Neural cell (in vitro differentiated cells): ENCODE measurements around the gene ATG14. TPM values are rescaled to one million over a fixed set of nuclear protein-coding genes. Genes with fewer than 3 reads are reported as not detected.

Source experiments
- H2AFZ ChIP-seq: fragments of 200-600, 300-800 bp; sonication (generic), shearing (Covaris generic); 2 replicates; pipeline ENCODE4 v1.6.0; 2014; ENCODE audit warnings: low read depth, mild to moderate bottlenecking, antibody characterized with exemption, low read length, moderate library complexity
- H3F3A ChIP-seq: fragments of 200-600 bp; shearing (Covaris generic); 2 replicates; pipeline ENCODE4 v1.6.1; 2016; ENCODE audit warnings: mild to moderate bottlenecking, moderate library complexity, mixed read lengths, antibody characterized with exemption, low read length; ENCODE audit not compliant: insufficient read depth, poor library complexity, severe bottlenecking
- H3K27ac ChIP-seq: fragments of 200-600, 300-800 bp; sonication (generic), shearing (Covaris generic); 2 replicates; pipeline ENCODE4 v1.5.1; 2014; ENCODE audit warnings: mild to moderate bottlenecking, low read length, moderate library complexity
- H3K27me3 ChIP-seq: fragments of 300-800, 200-600 bp; sonication (generic), shearing (Covaris generic); 2 replicates; pipeline ENCODE4 v1.6.0; 2014; ENCODE audit warnings: mild to moderate bottlenecking, low read depth, low read length, moderate library complexity; ENCODE audit not compliant: insufficient read depth
- H3K36me3 ChIP-seq: fragments of 300-800, 200-600 bp; sonication (generic), shearing (Covaris generic); 2 replicates; pipeline ENCODE4 v1.5.1; 2014; ENCODE audit warnings: mild to moderate bottlenecking, antibody characterized with exemption, low read length, moderate library complexity; ENCODE audit not compliant: insufficient read depth
- H3K4me2 ChIP-seq: fragments of 300-800, 200-600 bp; sonication (generic), shearing (Covaris generic); 2 replicates; pipeline ENCODE4 v1.6.0; 2014; ENCODE audit warnings: mild to moderate bottlenecking, low read length
- H3K4me3 ChIP-seq: fragments of 300-800, 200-600 bp; sonication (generic), shearing (Covaris generic); 2 replicates; pipeline ENCODE4 v1.5.1; 2014; ENCODE audit warnings: mild to moderate bottlenecking, low read length, moderate library complexity
- H3K79me2 ChIP-seq: fragments of 200-600 bp; shearing (Covaris generic); replicated peaks from 2 replicates; pipeline ENCODE4 v1.6.0; 2014; ENCODE audit warnings: mild to moderate bottlenecking, low read length, moderate library complexity; ENCODE audit not compliant: insufficient read depth
- H3K9ac ChIP-seq: fragments of 300-800, 200-600 bp; sonication (generic), shearing (Covaris generic); 2 replicates; pipeline ENCODE4 v1.6.1; 2016; ENCODE audit warnings: mild to moderate bottlenecking, low read length, mixed read lengths
- H3K9me2 ChIP-seq: fragments of 200-600 bp; shearing (Covaris generic); 2 replicates; pipeline ENCODE4 v1.6.1; 2016; ENCODE audit warnings: mild to moderate bottlenecking, low read length, mixed read lengths; ENCODE audit not compliant: insufficient read depth
- H3K9me3 ChIP-seq: fragments of 200-600, 300-800 bp; sonication (generic), shearing (Covaris generic); 2 replicates; pipeline ENCODE4 v1.6.1; 2016; ENCODE audit warnings: mild to moderate bottlenecking, mixed run types, low read length, moderate library complexity, mixed read lengths
- H4K20me1 ChIP-seq: fragments of 200-600 bp; shearing (Covaris generic); 2 replicates; pipeline ENCODE4 v1.6.1; 2016; ENCODE audit warnings: mild to moderate bottlenecking, mixed run types; ENCODE audit not compliant: insufficient read depth
- EP300 ChIP-seq: fragments of 450-650 bp; conservative IDR thresholded peaks from 2 replicates; pipeline ENCODE4 v1.6.1; 2014; ENCODE audit warnings: antibody characterized with exemption, mild to moderate bottlenecking, moderate library complexity; ENCODE audit not compliant: poor library complexity, severe bottlenecking
- EZH2 ChIP-seq: fragments of 200-600, 300-800 bp; shearing (Covaris generic), sonication (generic); IDR thresholded peaks from 2 replicates; pipeline ENCODE4 v1.6.1; 2014; ENCODE audit warnings: antibody characterized with exemption, low read length, borderline replicate concordance, mild to moderate bottlenecking; ENCODE audit not compliant: insufficient read depth, poor library complexity, severe bottlenecking
- MXI1 ChIP-seq: fragments of 450-650 bp; conservative IDR thresholded peaks from 2 replicates; pipeline ENCODE4 v1.6.1; 2014; ENCODE audit warnings: antibody characterized with exemption, mild to moderate bottlenecking; ENCODE audit not compliant: poor library complexity, severe bottlenecking
- POLR2AphosphoS5 ChIP-seq: IDR thresholded peaks from 2 replicates; pipeline ENCODE4 v1.6.1; 2012
- RAD21 ChIP-seq: fragments of 450-650 bp; conservative IDR thresholded peaks from 2 replicates; pipeline ENCODE4 v1.6.1; 2014; ENCODE audit warnings: antibody characterized with exemption, mild to moderate bottlenecking, moderate library complexity
- REST ChIP-seq: IDR thresholded peaks from 2 replicates; pipeline ENCODE4 v1.6.1; 2012; ENCODE audit warnings: borderline replicate concordance
- SMC3 ChIP-seq: fragments of 450-650 bp; conservative IDR thresholded peaks from 2 replicates; pipeline ENCODE4 v1.6.1; 2014; ENCODE audit warnings: antibody characterized with exemption, mild to moderate bottlenecking, moderate library complexity; ENCODE audit not compliant: poor library complexity
- TAF1 ChIP-seq: IDR thresholded peaks from 2 replicates; pipeline ENCODE4 v1.6.1; 2012; ENCODE audit warnings: low read depth
- polyA plus RNA-seq: library from polyadenylated mRNA; depleted of rRNA; stranded (reverse); fragments of >200 nt; gene quantifications from 2 replicates; pipeline ENCODE4 v1.2.3, GENCODE V29; 2014
- TF ChIP-seq, protein P1 (sequence below): fragments of 450-650 bp; IDR thresholded peaks from 2 replicates; pipeline ENCODE4 v1.5.1; 2014; ENCODE audit warnings: antibody characterized with exemption, mild to moderate bottlenecking, moderate library complexity; ENCODE audit not compliant: poor library complexity, severe bottlenecking

Gene ATG14
- polyA plus RNA-seq, 1 donor from 2014 or later, result 28.2 TPM

DNA sequence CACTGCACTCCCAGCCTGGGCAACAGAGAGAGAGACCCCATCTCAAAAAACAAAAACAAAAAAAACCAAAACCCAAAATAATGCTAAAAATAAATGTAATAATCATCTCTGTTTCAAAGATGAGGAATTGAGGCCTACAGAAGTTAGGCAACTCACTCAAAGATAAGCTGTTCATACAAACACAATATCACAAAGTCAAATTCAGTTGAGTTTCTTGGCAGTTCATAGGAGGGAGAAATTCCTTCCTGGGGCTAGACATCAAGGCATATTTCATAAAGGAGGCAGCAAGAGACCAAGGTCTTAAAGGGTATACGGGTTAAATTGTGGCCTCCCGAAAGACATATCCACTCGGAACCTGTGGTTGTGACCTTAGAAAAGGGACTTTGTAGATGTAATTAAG, 37.5 kb upstream of the ATG14 start:
- no peak overlapping the region for H3K4me3 ChIP-seq
- no peaks in the 10 kb centered on the region for H4K20me1 ChIP-seq
- H3K36me3 ChIP-seq, result no peaks in the 10 kb centered on the region
- no peak overlapping the region for H3K4me2 ChIP-seq
- H3K27me3 ChIP-seq, result no peaks in the 10 kb centered on the region
- no peaks in the 10 kb centered on the region for H3K9me2 ChIP-seq
- TF ChIP-seq SMC3 (no peak), MXI1 (no peak), EZH2 (no peak), TAF1 (no peak), EP300 (no peak), POLR2AphosphoS5 (no peak), RAD21 (no peak), REST (no peak)
- TF ChIP-seq, protein P1, sequence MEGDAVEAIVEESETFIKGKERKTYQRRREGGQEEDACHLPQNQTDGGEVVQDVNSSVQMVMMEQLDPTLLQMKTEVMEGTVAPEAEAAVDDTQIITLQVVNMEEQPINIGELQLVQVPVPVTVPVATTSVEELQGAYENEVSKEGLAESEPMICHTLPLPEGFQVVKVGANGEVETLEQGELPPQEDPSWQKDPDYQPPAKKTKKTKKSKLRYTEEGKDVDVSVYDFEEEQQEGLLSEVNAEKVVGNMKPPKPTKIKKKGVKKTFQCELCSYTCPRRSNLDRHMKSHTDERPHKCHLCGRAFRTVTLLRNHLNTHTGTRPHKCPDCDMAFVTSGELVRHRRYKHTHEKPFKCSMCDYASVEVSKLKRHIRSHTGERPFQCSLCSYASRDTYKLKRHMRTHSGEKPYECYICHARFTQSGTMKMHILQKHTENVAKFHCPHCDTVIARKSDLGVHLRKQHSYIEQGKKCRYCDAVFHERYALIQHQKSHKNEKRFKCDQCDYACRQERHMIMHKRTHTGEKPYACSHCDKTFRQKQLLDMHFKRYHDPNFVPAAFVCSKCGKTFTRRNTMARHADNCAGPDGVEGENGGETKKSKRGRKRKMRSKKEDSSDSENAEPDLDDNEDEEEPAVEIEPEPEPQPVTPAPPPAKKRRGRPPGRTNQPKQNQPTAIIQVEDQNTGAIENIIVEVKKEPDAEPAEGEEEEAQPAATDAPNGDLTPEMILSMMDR, result no peak
- no peak overlapping the region for H2AFZ ChIP-seq
- no peaks in the 10 kb centered on the region for H3F3A ChIP-seq
- no peaks in the 10 kb centered on the region for H3K79me2 ChIP-seq
- no peaks in the 10 kb centered on the region for H3K9me3 ChIP-seq
- H3K27ac ChIP-seq, result no peak overlapping the region
- no peak overlapping the region for H3K9ac ChIP-seq

DNA sequence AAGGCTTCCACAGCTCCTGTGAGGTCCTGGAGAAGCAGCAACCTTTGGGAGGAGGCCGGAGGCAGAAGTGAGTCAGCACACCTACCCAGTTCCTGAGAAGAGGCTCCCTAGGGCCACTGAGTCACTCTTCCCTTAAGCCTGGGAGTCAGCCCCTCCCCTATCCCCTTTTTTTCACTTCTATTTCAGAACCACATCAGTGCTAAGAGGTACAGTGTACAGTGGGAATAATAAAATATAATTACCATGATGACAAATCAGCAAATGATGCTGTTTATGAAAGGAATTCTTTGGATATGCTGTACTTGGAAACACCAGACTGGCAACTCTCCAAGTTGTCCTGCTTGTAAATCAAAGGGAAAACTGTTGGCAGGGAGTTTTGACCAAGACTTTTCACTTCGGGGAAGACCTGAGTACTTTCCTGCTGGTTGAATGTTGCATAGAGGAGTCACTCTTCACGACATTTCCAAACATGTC, 36.5 kb upstream of the ATG14 start:
- no peak overlapping the region for H2AFZ ChIP-seq
- TF ChIP-seq TAF1 (no peak), SMC3 (no peak)
- TF ChIP-seq, protein P1, result no peak

More for the DNA sequence above, 36.5 kb upstream of the ATG14 start:
- Histone ChIP-seq H3K9me3 (no peaks in the 10 kb centered on the region), H3K36me3 (no peaks in the 10 kb centered on the region), H3K9me2 (no peaks in the 10 kb centered on the region), H3K4me3 (no peak overlapping the region), H3K4me2 (no peak overlapping the region), H4K20me1 (no peaks in the 10 kb centered on the region), H3K27me3 (no peaks in the 10 kb centered on the region), H3F3A (no peaks in the 10 kb centered on the region), H3K79me2 (no peaks in the 10 kb centered on the region), H3K27ac (no peak overlapping the region), H3K9ac (no peak overlapping the region)
